HG02943 (cell line): ENCODE measurements around the gene TMEM132C.
"Not testable (repeated sequence)": the region's sequence is repeated elsewhere in the genome, so short reads cannot be mapped to it uniquely, and the experiment has no call there.

ENCODE experiments used
- ATAC-seq: cut with Tn5 transposase; IDR thresholded peaks from one replicate; pipeline ENCODE4 v1.9.1; 2021; ENCODE audit warnings: mild to moderate bottlenecking, low read depth, moderate library complexity; ENCODE audit not compliant: unreplicated experiment

The TMEM132C gene

GRCh38 chr12:128463881-128464280 lies 196.9 kb downstream of the TMEM132C start:
- ATAC-seq: no peak

- ATAC-seq: no peak
Measured at GRCh38 chr12:128467882-128468281, 200.9 kb downstream of the TMEM132C start.

DNA sequence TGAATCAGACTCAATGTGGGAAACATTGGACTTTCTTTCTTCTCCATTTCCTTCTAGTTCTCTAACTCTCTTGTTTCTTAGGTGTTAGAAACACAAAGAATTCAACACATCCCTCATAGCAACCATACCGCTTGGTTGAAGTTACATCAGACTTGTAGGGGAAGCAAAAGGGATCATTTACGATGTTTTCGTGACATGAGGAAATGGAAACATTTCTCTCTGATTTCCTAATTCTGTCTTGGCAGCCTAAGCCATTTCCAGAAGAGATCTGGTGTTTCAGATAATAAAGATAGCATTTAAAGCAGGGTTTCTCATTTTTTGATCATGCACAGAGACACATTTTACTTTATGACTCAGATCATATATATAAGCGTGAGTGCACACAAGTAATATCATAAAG lies 202.0 kb downstream of the TMEM132C start:
- ATAC-seq: no peak

DNA sequence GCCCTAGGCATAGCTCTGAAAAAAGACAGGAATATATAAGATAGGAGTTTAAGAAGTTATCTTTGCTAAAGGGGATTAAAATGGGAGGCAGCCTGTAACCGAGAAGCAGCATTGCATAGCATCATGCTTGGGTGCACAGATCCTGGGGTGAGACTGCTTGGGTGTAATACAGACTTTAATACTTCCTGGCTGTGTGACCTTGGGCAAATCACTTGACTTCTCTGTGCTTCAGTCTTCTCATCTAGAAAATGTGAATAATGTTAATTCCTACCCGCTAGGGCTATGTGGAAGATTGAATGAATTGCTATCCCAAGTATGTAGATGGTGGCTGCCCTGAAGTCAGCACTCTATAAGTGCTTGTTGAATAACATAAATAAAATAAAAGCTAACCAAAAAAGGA lies 204.5 kb downstream of the TMEM132C start:
- ATAC-seq: no peak

DNA sequence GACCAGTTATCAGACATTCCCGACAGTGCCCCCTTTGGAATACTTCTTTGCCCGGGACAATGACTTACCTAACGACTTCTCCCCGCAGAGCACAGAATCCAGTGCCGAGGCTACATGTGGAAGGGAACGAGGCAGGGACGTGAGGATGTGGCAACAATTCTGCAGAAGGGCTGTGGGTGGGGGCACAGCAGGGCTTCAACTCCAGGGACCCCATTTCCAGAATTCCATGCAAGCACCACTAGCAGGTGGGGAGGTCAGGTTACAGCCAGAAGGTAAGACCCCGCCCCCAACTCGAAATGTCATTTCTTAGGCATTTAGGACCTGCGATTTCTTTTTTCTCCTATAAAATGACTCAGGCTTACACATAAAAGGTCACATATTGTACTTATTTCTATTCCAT lies 207.9 kb downstream of the TMEM132C start:
- ATAC-seq: no peak

DNA sequence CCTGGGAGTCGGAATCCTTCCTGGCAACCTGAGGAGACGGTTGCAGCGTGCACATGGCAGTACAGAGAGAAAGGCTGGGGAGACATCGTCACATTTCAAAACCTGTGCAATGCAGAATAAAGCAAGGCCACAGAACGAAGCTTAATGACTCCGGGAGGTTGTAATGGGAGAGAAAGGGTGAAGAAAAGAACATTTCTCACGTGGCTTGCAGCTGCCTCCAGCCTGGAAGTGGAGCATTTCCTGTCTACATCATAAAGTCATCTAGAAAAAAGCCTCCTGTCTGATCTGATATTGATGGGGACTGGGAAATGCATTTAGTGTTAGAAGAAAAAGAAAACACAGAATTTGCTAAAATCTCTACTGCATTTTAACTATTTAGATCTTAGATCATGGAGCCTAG lies 209.3 kb downstream of the TMEM132C start:
- no peak for ATAC-seq

GRCh38 chr12:128483526-128484255 lies 216.7 kb downstream of the TMEM132C start:
- ATAC-seq: no peak

GRCh38 chr12:128497376-128497775 lies 230.4 kb downstream of the TMEM132C start:
- not testable (repeated sequence) for ATAC-seq

- no peak for ATAC-seq
Measured at GRCh38 chr12:128507470-128507869, 240.5 kb downstream of the TMEM132C start.

- ATAC-seq: no peak
Measured at GRCh38 chr12:128509170-128509569, 242.2 kb downstream of the TMEM132C start.

- ATAC-seq: no peak
Measured at GRCh38 chr12:128510511-128510910, 243.5 kb downstream of the TMEM132C start.

- ATAC-seq: no peak
Measured at GRCh38 chr12:128513331-128513730, 246.4 kb downstream of the TMEM132C start.

DNA sequence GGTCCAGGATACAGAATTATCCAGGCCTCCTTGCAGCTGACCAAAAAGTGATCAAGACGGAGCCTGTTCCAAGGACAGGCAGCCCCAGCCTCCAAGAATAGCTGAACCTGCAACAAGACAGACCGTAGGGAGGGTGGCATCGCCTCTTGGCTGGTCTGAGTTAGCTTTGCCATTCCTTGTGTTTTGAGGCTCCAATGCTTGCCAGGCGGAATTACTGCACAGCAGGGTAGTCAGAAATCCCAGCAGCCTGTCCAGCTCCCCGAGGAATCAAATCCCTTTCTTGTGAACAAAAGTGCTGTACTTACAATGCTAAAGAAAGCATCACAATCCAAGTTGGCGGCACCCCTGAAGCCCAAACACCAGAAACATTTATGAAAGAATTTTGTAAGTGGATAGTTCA lies 246.9 kb downstream of the TMEM132C start:
- no peak for ATAC-seq

- ATAC-seq: no peak
Measured at GRCh38 chr12:128518644-128519043, 251.7 kb downstream of the TMEM132C start.

GRCh38 chr12:128519426-128519825 lies 252.5 kb downstream of the TMEM132C start:
- ATAC-seq: no peak

DNA sequence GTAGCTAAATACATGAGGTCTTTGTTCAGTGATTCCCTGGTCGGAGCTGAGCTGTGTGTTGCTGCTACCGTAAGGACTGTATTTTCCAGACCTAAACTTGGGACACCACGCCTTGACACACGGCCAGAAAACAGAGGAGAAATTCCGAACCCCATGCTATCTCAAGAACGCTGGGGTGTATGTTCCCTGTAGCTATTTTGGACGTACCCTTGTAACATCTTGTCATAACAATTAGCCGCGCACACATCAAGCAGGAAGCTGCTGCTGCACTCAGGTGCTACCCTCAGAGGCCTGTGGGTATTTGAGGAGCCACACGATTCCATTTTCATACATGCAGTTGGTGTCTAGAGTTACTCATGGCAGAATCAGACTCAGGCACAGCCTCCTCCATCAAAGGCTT lies 255.0 kb downstream of the TMEM132C start:
- no peak for ATAC-seq

- no peak for ATAC-seq
Measured at GRCh38 chr12:128524439-128524838, 257.5 kb downstream of the TMEM132C start.

- ATAC-seq: no peak
Measured at GRCh38 chr12:128531170-128531569, 264.2 kb downstream of the TMEM132C start.

DNA sequence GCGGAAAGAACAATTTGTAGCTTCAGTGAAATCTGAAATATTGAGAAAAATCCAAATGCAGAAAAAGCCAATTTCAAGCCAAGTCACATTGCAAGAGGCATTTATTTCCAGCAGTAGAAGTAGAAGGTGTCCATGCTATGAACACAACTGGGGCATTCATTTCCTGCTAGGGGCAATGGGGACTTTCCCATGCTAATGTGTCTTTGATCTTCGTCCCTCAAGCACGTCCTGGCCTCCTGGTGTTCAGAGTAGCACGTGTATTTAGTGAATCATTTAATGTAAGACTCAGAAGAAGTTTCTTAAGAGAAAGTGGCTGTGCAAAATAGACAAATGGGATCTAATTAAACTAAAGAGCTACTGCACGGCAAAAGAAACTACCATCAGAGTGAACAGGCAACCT lies 267.9 kb downstream of the TMEM132C start:
- ATAC-seq: peak; percentile 75

DNA sequence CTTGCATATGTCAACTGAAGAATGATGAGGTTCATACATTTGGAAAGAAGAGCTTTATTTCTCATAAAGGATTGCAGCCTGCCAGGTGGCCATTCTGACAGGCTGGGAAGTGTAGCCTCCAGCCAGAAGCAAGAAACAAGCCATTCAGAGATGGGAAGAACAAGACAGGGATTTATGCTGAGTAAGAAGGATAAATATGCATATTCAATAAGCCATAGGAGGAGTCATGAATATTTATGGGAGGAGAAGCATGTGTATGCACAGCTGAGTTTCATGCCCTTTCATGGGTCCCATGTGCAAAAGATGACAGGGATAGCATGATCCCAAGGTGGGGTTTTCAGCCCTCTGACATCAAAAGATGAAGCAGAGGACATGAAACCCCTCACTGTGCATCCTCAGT lies 269.8 kb downstream of the TMEM132C start:
- ATAC-seq: no peak

DNA sequence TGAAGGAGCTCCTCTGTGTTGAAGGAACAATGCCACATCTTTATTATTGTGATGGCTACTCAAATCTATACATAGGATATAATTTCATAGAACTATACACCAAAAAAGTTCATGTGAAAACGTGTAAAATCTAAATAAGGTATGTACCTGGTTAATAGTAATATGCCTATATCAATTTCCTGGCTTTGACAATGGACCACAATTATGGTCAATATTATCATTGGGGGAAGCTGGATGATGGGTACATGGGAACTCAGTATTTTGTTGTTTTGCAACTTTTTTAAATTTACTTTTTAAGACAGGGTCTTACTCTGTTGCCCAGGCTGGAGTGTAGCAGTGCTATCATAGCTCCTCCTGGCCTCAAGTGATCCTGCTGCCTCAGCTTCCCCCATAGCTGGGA lies 270.7 kb downstream of the TMEM132C start:
- ATAC-seq: no peak

DNA sequence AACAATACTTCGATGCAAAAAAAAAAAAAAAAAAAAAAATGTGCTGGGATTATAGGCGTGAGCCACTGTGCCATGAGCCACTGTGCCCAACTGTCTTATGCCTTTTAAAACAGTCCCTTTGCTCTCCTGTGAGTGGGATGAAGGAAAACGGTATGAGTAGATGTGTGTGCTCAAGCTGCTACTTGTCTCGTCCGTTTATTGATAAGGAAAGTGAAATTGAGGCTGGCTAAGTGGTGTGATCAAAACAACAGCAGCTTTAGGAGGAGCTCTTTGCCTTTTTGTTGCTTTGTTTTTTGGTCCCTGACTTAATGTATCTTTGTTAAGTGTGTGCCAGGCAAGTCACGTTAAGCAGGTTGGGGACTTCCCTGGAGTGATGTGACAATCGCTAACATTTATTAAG lies 275.9 kb downstream of the TMEM132C start:
- ATAC-seq: no peak

GRCh38 chr12:128543460-128543859 lies 276.5 kb downstream of the TMEM132C start:
- no peak for ATAC-seq
